ENCODE measurements around the gene ANO8. TPM values are rescaled to one million over a fixed set of nuclear protein-coding genes. Genes with fewer than 3 reads are reported as not detected.

The ANO8 gene
- polyA plus RNA-seq, 4 donors: 1.9 to 5.1 (median 3.9) TPM

GRCh38 chr19:17351815-17352435 lies 17.3 kb upstream of the ANO8 start:
- Histone ChIP-seq H3K9me3 (ENCODE audit: control insufficient read depth in 2 of 2, insufficient read depth in 1 of 2, low read depth in 1 of 2, low read length in 1 of 2) (no peaks in the 10 kb centered on the region), H3K4me1 (ENCODE audit: control insufficient read depth in 3 of 3, insufficient read depth in 2 of 3, low read depth in 1 of 3, low read length in 2 of 3) (peaks cover 0 to 2% (median 0%) of the 10 kb centered on the region in 3 donors), H3K4me3 (ENCODE audit: low read depth in 1 of 3, low read length in 3 of 3) (no peak overlapping the region), H3K27me3 (ENCODE audit: control insufficient read depth in 3 of 3, insufficient read depth in 3 of 3, low read length in 3 of 3) (peaks cover 0 to 12% (median 0%) of the 10 kb centered on the region in 3 donors), H3K36me3 (ENCODE audit: control insufficient read depth in 3 of 3, insufficient read depth in 2 of 3, low read depth in 1 of 3, low read length in 3 of 3) (no peaks in the 10 kb centered on the region), H3K27ac (ENCODE audit: low read depth in 1 of 3, low read length in 2 of 3) (no peak overlapping the region)
- FAIRE-seq (no peak), DNase-seq (no peak)
- WGBS, 3 donors: 89 to 93% (median 90%) methylated on average over 39 to 45 of the region's 45 CpGs

DNA sequence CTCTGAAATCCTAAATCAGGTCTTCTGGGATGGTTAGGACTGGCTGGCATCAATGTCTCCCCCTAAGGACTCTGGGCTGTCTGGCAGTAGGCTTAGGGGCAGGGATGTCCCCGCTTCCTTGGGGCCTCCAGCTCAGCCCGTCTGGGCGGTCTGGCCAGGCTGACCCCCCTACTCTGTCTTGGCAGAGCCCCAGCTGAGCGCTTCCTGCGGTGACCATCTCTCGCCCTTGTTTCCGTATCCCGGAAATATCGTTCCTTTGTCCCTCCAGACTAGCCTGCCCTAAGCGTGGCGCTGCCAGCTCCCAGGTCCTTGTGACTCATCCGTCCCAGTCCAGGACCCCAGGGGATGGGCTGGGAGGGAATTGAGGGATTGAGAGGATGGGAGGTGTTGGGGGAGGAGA lies 14.0 kb upstream of the ANO8 start:
- no peaks in the 10 kb centered on the region for H3K9me3 ChIP-seq (ENCODE audit: control insufficient read depth in 2 of 2, insufficient read depth in 1 of 2, low read depth in 1 of 2, low read length in 1 of 2)
- H3K36me3 ChIP-seq (ENCODE audit: control insufficient read depth in 3 of 3, insufficient read depth in 2 of 3, low read depth in 1 of 3, low read length in 3 of 3): no peaks in the 10 kb centered on the region
- no peak for FAIRE-seq
- H3K4me1 ChIP-seq (ENCODE audit: control insufficient read depth in 3 of 3, insufficient read depth in 2 of 3, low read depth in 1 of 3, low read length in 2 of 3): peaks cover 0 to 2% (median 0%) of the 10 kb centered on the region in 3 donors
- H3K4me3 ChIP-seq (ENCODE audit: low read depth in 1 of 3, low read length in 3 of 3): no peak overlapping the region
- peaks cover 0 to 12% (median 0%) of the 10 kb centered on the region in 3 donors for H3K27me3 ChIP-seq (ENCODE audit: control insufficient read depth in 3 of 3, insufficient read depth in 3 of 3, low read length in 3 of 3)
- H3K27ac ChIP-seq (ENCODE audit: low read depth in 1 of 3, low read length in 2 of 3): peak overlapping the region in 1 of 3 donors; percentile 76
- peak in 1 of 2 donors; percentile 38 for DNase-seq
- 6 to 22% (median 8%) methylated on average over 12 of the region's 12 CpGs for whole genome bisulfite sequencing, 3 donors

- no peaks in the 10 kb centered on the region for H3K36me3 ChIP-seq (ENCODE audit: control insufficient read depth in 3 of 3, insufficient read depth in 2 of 3, low read depth in 1 of 3, low read length in 3 of 3)
- 58 to 63% (median 59%) methylated on average over 2 of the region's 2 CpGs for WGBS, 3 donors
- no peak for FAIRE-seq
- peak overlapping the region in 1 of 3 donors; percentile 52 for H3K27ac ChIP-seq (ENCODE audit: low read depth in 1 of 3, low read length in 2 of 3)
- peaks cover 0 to 2% (median 0%) of the 10 kb centered on the region in 3 donors for H3K4me1 ChIP-seq (ENCODE audit: control insufficient read depth in 3 of 3, insufficient read depth in 2 of 3, low read depth in 1 of 3, low read length in 2 of 3)
- no peak for DNase-seq
- H3K4me3 ChIP-seq (ENCODE audit: low read depth in 1 of 3, low read length in 3 of 3): no peak overlapping the region
- peaks cover 0 to 12% (median 0%) of the 10 kb centered on the region in 3 donors for H3K27me3 ChIP-seq (ENCODE audit: control insufficient read depth in 3 of 3, insufficient read depth in 3 of 3, low read length in 3 of 3)
- H3K9me3 ChIP-seq (ENCODE audit: control insufficient read depth in 2 of 2, insufficient read depth in 1 of 2, low read depth in 1 of 2, low read length in 1 of 2): no peaks in the 10 kb centered on the region
Observed at GRCh38 chr19:17347877-17348276, 13.2 kb upstream of the ANO8 start.

DNA sequence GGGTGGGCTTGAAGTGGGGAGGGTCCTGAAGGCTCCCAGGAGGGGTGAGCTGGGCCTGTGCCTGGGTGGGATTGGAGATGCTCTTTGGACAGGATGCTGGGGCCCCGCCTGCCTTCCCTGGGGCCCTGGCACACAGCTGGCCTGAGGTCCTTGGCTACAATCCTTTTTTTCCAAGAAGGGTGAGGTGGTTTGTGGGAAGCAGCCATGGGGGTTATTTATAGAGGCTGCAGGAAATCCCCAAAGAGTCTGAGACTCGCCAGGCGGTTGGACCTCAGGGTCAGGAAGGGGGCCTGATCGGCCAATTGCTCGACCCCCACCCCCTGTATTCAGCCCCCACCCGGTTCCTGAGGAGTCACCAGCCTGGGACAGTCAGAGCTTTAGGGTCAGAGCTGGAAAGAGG lies 12.7 kb upstream of the ANO8 start:
- H3K4me3 ChIP-seq (ENCODE audit: low read depth in 1 of 3, low read length in 3 of 3): no peak overlapping the region
- no peak for DNase-seq
- H3K9me3 ChIP-seq (ENCODE audit: control insufficient read depth in 2 of 2, insufficient read depth in 1 of 2, low read depth in 1 of 2, low read length in 1 of 2): no peaks in the 10 kb centered on the region
- peaks cover 0 to 2% (median 0%) of the 10 kb centered on the region in 3 donors for H3K4me1 ChIP-seq (ENCODE audit: control insufficient read depth in 3 of 3, insufficient read depth in 2 of 3, low read depth in 1 of 3, low read length in 2 of 3)
- WGBS, 3 donors: 26 to 45% (median 37%) methylated on average over 6 of the region's 6 CpGs
- no peaks in the 10 kb centered on the region for H3K36me3 ChIP-seq (ENCODE audit: control insufficient read depth in 3 of 3, insufficient read depth in 2 of 3, low read depth in 1 of 3, low read length in 3 of 3)
- H3K27me3 ChIP-seq (ENCODE audit: control insufficient read depth in 3 of 3, insufficient read depth in 3 of 3, low read length in 3 of 3): peaks cover 0 to 12% (median 0%) of the 10 kb centered on the region in 3 donors
- peak overlapping the region in 1 of 3 donors; percentile 69 for H3K27ac ChIP-seq (ENCODE audit: low read depth in 1 of 3, low read length in 2 of 3)
- FAIRE-seq: no peak

DNA sequence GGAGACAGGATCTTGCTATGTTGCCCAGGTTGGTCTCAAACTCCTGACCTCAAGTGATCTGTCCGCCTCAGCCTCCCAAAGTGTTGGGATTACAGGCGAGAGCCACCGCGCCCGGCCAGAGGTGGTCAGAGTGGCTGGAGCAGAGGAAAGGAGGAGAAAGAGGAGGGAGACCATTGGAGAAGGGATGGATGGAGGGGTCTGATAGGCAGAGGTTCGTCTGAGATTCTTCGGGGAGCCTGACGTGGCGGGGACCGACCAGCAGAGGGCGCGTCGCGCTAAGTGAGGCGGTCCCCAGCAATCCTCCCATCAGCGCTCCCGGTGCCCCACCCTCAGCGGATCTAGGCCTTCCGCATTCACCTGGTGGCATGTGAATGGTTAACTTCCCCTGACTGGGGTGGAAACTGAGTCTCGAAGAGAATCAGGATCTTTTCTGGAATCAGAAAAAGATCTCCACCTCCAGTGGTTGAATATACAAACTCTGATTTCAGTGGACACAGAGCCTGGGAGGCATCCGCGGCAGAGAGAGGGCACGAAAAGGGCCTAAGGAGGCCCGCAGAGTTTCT lies 11.5 kb upstream of the ANO8 start:
- Histone ChIP-seq H3K36me3 (ENCODE audit: control insufficient read depth in 3 of 3, insufficient read depth in 2 of 3, low read depth in 1 of 3, low read length in 3 of 3) (peaks cover 0 to 6% (median 0%) of the 10 kb centered on the region in 3 donors), H3K4me3 (ENCODE audit: low read depth in 1 of 3, low read length in 3 of 3) (no peak overlapping the region), H3K9me3 (ENCODE audit: control insufficient read depth in 2 of 2, insufficient read depth in 1 of 2, low read depth in 1 of 2, low read length in 1 of 2) (no peaks in the 10 kb centered on the region), H3K27ac (ENCODE audit: low read depth in 1 of 3, low read length in 2 of 3) (peak overlapping the region in 1 of 3 donors; percentile 27), H3K27me3 (ENCODE audit: control insufficient read depth in 3 of 3, insufficient read depth in 3 of 3, low read length in 3 of 3) (peaks cover 0 to 12% (median 0%) of the 10 kb centered on the region in 3 donors), H3K4me1 (ENCODE audit: control insufficient read depth in 3 of 3, insufficient read depth in 2 of 3, low read depth in 1 of 3, low read length in 2 of 3) (peaks cover 0 to 2% (median 0%) of the 10 kb centered on the region in 3 donors)
- WGBS, 3 donors: 14 to 16% (median 15%) methylated on average over 24 of the region's 24 CpGs
- FAIRE-seq (no peak), DNase-seq (peak; percentile 60 to 79)

DNA sequence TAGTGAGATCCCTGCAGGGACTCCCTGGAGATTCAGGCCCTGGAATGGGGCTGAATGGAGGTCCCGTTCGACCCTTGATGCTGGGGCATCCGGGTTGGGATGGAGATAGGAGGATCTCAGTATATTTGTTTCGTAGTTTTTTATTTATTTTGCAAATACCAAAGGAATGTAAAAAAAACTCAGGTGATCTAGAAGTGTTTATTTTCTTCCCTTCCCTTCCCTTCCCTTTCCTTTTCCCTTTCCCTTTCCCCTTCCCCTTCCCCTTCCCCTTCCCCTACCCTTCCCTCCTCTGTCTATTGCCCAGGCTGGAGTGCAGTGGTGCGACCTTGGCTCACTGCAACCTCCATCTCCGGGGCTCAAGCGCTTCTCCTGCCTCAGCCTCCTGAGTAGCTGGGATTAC lies 7.2 kb upstream of the ANO8 start:
- Histone ChIP-seq H3K27me3 (ENCODE audit: control insufficient read depth in 3 of 3, insufficient read depth in 3 of 3, low read length in 3 of 3) (no peaks in the 10 kb centered on the region), H3K36me3 (ENCODE audit: control insufficient read depth in 3 of 3, insufficient read depth in 2 of 3, low read depth in 1 of 3, low read length in 3 of 3) (peaks cover 0 to 22% (median 0%) of the 10 kb centered on the region in 3 donors), H3K4me1 (ENCODE audit: control insufficient read depth in 3 of 3, insufficient read depth in 2 of 3, low read depth in 1 of 3, low read length in 2 of 3) (peaks cover 3 to 9% (median 7%) of the 10 kb centered on the region in 3 donors), H3K4me3 (ENCODE audit: low read depth in 1 of 3, low read length in 3 of 3) (no peak overlapping the region), H3K27ac (ENCODE audit: low read depth in 1 of 3, low read length in 2 of 3) (no peak overlapping the region), H3K9me3 (ENCODE audit: control insufficient read depth in 2 of 2, insufficient read depth in 1 of 2, low read depth in 1 of 2, low read length in 1 of 2) (no peaks in the 10 kb centered on the region)
- FAIRE-seq (no peak), DNase-seq (no peak)
- 82 to 89% (median 88%) methylated on average over 7 of the region's 7 CpGs for WGBS, 3 donors

DNA sequence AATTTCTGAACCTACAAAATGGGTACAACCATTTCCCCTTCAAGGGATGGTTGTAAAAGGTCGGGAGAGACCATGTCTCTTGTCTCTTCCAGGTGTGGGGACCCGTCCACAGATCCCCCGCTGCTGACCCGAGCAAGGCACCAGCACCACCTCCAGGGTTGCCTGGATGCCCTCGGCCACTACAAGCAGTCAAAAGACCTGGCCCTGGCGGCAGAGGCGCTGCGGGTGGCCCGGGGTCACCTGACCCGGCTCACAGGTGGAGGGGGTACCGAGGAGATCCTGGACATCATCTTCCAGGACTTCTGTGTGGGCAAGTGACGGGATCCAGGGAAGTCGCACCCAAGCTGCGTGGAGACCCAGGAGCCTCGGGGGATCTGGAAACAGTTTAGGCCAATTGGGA lies 6.7 kb upstream of the ANO8 start:
- H3K4me1 ChIP-seq (ENCODE audit: control insufficient read depth in 3 of 3, insufficient read depth in 2 of 3, low read depth in 1 of 3, low read length in 2 of 3): peaks cover 3 to 9% (median 7%) of the 10 kb centered on the region in 3 donors
- FAIRE-seq (no peak), DNase-seq (no peak)
- no peak overlapping the region for H3K4me3 ChIP-seq (ENCODE audit: low read depth in 1 of 3, low read length in 3 of 3)
- WGBS, 3 donors: 93 to 97% (median 94%) methylated on average over 15 of the region's 15 CpGs
- H3K27me3 ChIP-seq (ENCODE audit: control insufficient read depth in 3 of 3, insufficient read depth in 3 of 3, low read length in 3 of 3): no peaks in the 10 kb centered on the region
- no peaks in the 10 kb centered on the region for H3K9me3 ChIP-seq (ENCODE audit: control insufficient read depth in 2 of 2, insufficient read depth in 1 of 2, low read depth in 1 of 2, low read length in 1 of 2)
- H3K27ac ChIP-seq (ENCODE audit: low read depth in 1 of 3, low read length in 2 of 3): no peak overlapping the region
- peaks cover 0 to 22% (median 0%) of the 10 kb centered on the region in 3 donors for H3K36me3 ChIP-seq (ENCODE audit: control insufficient read depth in 3 of 3, insufficient read depth in 2 of 3, low read depth in 1 of 3, low read length in 3 of 3)

DNA sequence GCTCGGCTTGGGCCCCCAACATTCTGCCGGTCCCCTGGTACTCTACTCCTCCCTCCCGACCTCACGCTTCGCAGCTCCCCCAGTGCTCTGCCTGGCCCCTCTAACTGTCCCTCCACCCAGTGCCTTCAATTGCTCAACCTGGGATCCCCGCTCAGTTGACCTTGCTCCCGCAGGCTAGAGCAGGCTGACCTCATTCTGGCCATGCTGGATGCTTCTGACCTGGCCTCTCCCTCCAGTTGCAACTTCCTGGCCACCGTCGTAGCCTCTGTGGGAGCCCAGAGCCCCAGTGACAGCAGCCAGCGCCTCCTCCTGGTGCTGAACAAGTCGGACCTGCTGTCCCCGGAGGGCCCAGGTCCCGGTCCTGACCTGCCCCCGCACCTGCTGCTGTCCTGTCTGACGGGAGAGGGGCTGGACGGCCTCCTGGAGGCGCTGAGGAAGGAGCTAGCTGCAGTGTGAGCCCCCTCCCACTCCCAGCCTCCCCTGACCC lies 6.3 kb upstream of the ANO8 start:
- H3K27ac ChIP-seq (ENCODE audit: low read depth in 1 of 3, low read length in 2 of 3): no peak overlapping the region
- H3K36me3 ChIP-seq (ENCODE audit: control insufficient read depth in 3 of 3, insufficient read depth in 2 of 3, low read depth in 1 of 3, low read length in 3 of 3): peaks cover 0 to 22% (median 0%) of the 10 kb centered on the region in 3 donors
- H3K9me3 ChIP-seq (ENCODE audit: control insufficient read depth in 2 of 2, insufficient read depth in 1 of 2, low read depth in 1 of 2, low read length in 1 of 2): no peaks in the 10 kb centered on the region
- no peaks in the 10 kb centered on the region for H3K27me3 ChIP-seq (ENCODE audit: control insufficient read depth in 3 of 3, insufficient read depth in 3 of 3, low read length in 3 of 3)
- peaks cover 3 to 12% (median 7%) of the 10 kb centered on the region in 3 donors for H3K4me1 ChIP-seq (ENCODE audit: control insufficient read depth in 3 of 3, insufficient read depth in 2 of 3, low read depth in 1 of 3, low read length in 2 of 3)
- WGBS, 3 donors: 59 to 68% (median 67%) methylated on average over 16 to 17 of the region's 17 CpGs
- no peak for FAIRE-seq
- DNase-seq: no peak
- no peak overlapping the region for H3K4me3 ChIP-seq (ENCODE audit: low read depth in 1 of 3, low read length in 3 of 3)

All from small intestine (tissue), 7 donors.